ENCODE results near the gene PARD6B.

- no peak for TF ChIP-seq HDAC6 (IDR thresholded peaks at IDR 0.05; ENCODE audit: low read depth, low read length)
- TF ChIP-seq PRMT3 (CRISPR knock-in tag; IDR thresholded peaks at IDR 0.05; ENCODE audit: borderline replicate concordance, low read depth) = no peak
- no peak for TF ChIP-seq ZNF232 (CRISPR knock-in tag; IDR thresholded peaks at IDR 0.05; ENCODE audit: borderline replicate concordance)
- no peak for TF ChIP-seq TEAD2 (CRISPR knock-in tag; IDR thresholded peaks at IDR 0.05)
- TF ChIP-seq TCF12 (IDR thresholded peaks at IDR 0.05) = no peak
- TF ChIP-seq TCF12 (CRISPR knock-in tag; IDR thresholded peaks at IDR 0.05) = no peak
- TF ChIP-seq ZNF121 (CRISPR knock-in tag; IDR thresholded peaks at IDR 0.05) = no peak
- no peak for TF ChIP-seq HNRNPLL (IDR thresholded peaks at IDR 0.05; ENCODE audit: low read depth, low read length, poor library complexity, severe bottlenecking)
- TF ChIP-seq PAX8 (CRISPR knock-in tag; IDR thresholded peaks at IDR 0.05; ENCODE audit: borderline replicate concordance) = no peak
Observed at GRCh38 chr20:50783903-50784302, 52.5 kb downstream of the PARD6B start.

Measured in HepG2 (cell line).